A549 (cell line): ENCODE data around the gene ATG3.

ENCODE experiments used
- BHLHE40 ChIP-seq: IDR thresholded peaks from 2 replicates; pipeline ENCODE4 v1.6.1; 2012; ENCODE audit warnings: low read depth, low read length, inconsistent platforms
- CBX2 ChIP-seq: fragments of 200-600 bp; sonication (generic); IDR thresholded peaks from 2 replicates; pipeline ENCODE4 v1.6.1; 2016; ENCODE audit warnings: low read depth, mild to moderate bottlenecking, borderline replicate concordance
- CEBPB ChIP-seq, 2 experiments: fragments of >200 bp in 1 of 2; sonication (Bioruptor Twin) in 1 of 2; formaldehyde crosslinking in 1 of 2; IDR thresholded peaks; 2 replicates each; pipeline ENCODE4 v1.6.1; 2012 to 2016
- EHMT2 ChIP-seq: fragments of 200-600 bp; sonication (generic); IDR thresholded peaks from 2 replicates; pipeline ENCODE4 v1.6.1; 2016; ENCODE audit warnings: antibody characterized with exemption, low read depth, mild to moderate bottlenecking, moderate library complexity
- MAFK ChIP-seq: fragments of 450-650 bp; IDR thresholded peaks from 2 replicates; pipeline ENCODE4 v1.6.1; 2014; ENCODE audit not compliant: partially characterized antibody
- MAZ ChIP-seq: fragments of 150-350 bp; IDR thresholded peaks from 2 replicates; pipeline ENCODE4 v1.6.1; 2014; ENCODE audit warnings: antibody characterized with exemption, low read depth, low read length, borderline replicate concordance
- POLR2A ChIP-seq: IDR thresholded peaks from 2 replicates; pipeline ENCODE4 v1.6.1; 2012; ENCODE audit warnings: mild to moderate bottlenecking, low read length
- RARB ChIP-seq: fragments of 250-450 bp; sonication (Bioruptor Pico); IDR thresholded peaks from 2 replicates; pipeline ENCODE4 v1.8.0; 2021; ENCODE audit warnings: mild to moderate bottlenecking, moderate library complexity
- RFX5 ChIP-seq: fragments of 450-650 bp; IDR thresholded peaks from 2 replicates; pipeline ENCODE4 v1.7.1; 2014; ENCODE audit warnings: antibody characterized with exemption, mild to moderate bottlenecking, moderate library complexity
- RNF2 ChIP-seq: fragments of 200-600 bp; sonication (generic); IDR thresholded peaks from 2 replicates; pipeline ENCODE4 v1.6.1; 2016; ENCODE audit warnings: low read depth, mild to moderate bottlenecking, antibody characterized with exemption, moderate library complexity, borderline replicate concordance
- TF ChIP-seq, protein P1 (sequence below): fragments of >200 bp; sonication (Bioruptor Twin); formaldehyde crosslinking; IDR thresholded peaks from 3 replicates; pipeline ENCODE4 v1.5.1; 2016
- TF ChIP-seq, protein P2 (sequence below): IDR thresholded peaks from 2 replicates; pipeline ENCODE4 v1.6.1; 2012
- TF ChIP-seq, protein P3 (sequence below): fragments of 200-600 bp; sonication (generic); IDR thresholded peaks from 2 replicates; pipeline ENCODE4 v1.6.1; 2016; ENCODE audit warnings: antibody characterized with exemption, mild to moderate bottlenecking, moderate library complexity

DNA sequence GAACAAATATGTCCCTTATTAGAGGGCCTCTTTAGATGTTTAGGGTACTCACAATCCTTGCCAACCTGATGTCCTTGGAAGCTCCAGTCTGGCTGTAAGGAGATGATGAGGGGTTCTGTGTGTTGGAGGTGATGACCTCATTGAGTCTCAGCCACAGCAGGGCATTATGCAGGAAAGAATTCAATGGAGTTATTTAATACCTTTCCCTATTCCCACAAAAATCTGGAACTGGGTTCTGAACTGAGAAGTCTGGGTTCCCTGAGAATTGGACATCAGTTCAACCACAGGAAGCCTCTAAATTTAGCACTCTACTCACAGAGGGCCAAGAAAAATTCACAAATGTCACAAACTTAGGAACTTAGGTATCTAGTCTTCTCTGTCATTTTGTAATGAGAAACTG, 37.0 kb upstream of the ATG3 start:
- TF ChIP-seq RNF2 = no peak
- no peak for TF ChIP-seq POLR2A
- TF ChIP-seq, protein P1, sequence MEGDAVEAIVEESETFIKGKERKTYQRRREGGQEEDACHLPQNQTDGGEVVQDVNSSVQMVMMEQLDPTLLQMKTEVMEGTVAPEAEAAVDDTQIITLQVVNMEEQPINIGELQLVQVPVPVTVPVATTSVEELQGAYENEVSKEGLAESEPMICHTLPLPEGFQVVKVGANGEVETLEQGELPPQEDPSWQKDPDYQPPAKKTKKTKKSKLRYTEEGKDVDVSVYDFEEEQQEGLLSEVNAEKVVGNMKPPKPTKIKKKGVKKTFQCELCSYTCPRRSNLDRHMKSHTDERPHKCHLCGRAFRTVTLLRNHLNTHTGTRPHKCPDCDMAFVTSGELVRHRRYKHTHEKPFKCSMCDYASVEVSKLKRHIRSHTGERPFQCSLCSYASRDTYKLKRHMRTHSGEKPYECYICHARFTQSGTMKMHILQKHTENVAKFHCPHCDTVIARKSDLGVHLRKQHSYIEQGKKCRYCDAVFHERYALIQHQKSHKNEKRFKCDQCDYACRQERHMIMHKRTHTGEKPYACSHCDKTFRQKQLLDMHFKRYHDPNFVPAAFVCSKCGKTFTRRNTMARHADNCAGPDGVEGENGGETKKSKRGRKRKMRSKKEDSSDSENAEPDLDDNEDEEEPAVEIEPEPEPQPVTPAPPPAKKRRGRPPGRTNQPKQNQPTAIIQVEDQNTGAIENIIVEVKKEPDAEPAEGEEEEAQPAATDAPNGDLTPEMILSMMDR = no peak
- no peak for TF ChIP-seq MAZ
- TF ChIP-seq, protein P2, sequence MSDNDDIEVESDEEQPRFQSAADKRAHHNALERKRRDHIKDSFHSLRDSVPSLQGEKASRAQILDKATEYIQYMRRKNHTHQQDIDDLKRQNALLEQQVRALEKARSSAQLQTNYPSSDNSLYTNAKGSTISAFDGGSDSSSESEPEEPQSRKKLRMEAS = no peak
- TF ChIP-seq CBX2 = no peak
- no peak for TF ChIP-seq RFX5
- no peak for TF ChIP-seq BHLHE40
- no peak for TF ChIP-seq EHMT2
- TF ChIP-seq MAFK = no peak
- TF ChIP-seq CEBPB (IDR thresholded peaks at IDR 0.05) = no peak
- TF ChIP-seq RARB (CRISPR knock-in tag) = no peak
- TF ChIP-seq, protein P3, sequence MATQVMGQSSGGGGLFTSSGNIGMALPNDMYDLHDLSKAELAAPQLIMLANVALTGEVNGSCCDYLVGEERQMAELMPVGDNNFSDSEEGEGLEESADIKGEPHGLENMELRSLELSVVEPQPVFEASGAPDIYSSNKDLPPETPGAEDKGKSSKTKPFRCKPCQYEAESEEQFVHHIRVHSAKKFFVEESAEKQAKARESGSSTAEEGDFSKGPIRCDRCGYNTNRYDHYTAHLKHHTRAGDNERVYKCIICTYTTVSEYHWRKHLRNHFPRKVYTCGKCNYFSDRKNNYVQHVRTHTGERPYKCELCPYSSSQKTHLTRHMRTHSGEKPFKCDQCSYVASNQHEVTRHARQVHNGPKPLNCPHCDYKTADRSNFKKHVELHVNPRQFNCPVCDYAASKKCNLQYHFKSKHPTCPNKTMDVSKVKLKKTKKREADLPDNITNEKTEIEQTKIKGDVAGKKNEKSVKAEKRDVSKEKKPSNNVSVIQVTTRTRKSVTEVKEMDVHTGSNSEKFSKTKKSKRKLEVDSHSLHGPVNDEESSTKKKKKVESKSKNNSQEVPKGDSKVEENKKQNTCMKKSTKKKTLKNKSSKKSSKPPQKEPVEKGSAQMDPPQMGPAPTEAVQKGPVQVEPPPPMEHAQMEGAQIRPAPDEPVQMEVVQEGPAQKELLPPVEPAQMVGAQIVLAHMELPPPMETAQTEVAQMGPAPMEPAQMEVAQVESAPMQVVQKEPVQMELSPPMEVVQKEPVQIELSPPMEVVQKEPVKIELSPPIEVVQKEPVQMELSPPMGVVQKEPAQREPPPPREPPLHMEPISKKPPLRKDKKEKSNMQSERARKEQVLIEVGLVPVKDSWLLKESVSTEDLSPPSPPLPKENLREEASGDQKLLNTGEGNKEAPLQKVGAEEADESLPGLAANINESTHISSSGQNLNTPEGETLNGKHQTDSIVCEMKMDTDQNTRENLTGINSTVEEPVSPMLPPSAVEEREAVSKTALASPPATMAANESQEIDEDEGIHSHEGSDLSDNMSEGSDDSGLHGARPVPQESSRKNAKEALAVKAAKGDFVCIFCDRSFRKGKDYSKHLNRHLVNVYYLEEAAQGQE = no peak
